ENCODE measurements around the gene BCAS3.

DNA sequence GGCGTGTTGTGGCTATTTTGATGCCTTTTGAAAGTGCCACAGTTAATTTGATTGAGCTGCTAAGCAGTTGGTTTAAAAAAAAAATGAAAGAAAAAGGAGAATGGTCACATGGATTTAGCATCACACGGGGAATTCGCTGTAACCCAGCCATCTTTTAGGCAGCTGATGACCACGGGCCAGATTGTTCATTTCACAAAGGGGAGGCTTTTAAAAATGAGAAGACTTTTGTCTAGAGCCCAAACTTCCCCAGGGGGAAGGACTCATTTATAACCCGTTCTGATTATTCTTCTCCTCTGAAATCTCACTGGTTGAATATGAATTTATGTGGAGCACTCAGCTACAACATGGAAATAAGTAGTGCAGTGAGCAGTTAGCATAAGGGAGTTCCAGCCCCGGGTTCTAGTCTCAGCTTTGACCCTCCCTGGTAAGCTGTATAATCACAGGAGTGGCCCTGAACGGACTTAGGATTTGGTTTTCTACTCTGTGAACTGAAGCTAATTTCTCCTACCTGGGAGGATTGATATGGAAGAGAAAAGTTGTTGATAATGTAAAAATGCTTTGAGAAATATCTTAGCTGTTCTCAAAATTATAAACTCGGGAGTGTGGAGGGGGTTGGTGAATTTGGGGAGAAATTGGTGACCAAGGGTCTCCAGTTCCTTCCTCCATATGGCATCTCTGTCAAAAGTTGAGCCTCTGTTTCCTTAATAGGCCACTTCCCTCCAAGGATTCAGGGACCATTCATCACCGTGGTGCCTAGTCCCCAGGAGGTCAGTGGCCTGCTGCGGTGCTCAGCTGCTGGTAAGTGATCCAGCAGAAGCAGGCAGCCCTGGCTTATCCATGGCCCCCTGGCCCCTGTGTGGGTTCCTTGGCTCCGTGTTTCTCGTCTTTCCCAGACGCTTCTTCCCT lies 645.6 kb downstream of the BCAS3 start:
- TF ChIP-seq, protein P1, sequence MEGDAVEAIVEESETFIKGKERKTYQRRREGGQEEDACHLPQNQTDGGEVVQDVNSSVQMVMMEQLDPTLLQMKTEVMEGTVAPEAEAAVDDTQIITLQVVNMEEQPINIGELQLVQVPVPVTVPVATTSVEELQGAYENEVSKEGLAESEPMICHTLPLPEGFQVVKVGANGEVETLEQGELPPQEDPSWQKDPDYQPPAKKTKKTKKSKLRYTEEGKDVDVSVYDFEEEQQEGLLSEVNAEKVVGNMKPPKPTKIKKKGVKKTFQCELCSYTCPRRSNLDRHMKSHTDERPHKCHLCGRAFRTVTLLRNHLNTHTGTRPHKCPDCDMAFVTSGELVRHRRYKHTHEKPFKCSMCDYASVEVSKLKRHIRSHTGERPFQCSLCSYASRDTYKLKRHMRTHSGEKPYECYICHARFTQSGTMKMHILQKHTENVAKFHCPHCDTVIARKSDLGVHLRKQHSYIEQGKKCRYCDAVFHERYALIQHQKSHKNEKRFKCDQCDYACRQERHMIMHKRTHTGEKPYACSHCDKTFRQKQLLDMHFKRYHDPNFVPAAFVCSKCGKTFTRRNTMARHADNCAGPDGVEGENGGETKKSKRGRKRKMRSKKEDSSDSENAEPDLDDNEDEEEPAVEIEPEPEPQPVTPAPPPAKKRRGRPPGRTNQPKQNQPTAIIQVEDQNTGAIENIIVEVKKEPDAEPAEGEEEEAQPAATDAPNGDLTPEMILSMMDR (conservative IDR thresholded peaks at IDR 0.05; ENCODE audit: low read length): no peak
- TF ChIP-seq EZH2phosphoT487 (IDR thresholded peaks at IDR 0.05; ENCODE audit: borderline replicate concordance, low read depth, low read length): no peak
